Measurements from ENCODE around the gene THSD7B. TPM values are rescaled to one million over a fixed set of nuclear protein-coding genes. Genes with fewer than 3 reads are reported as not detected.

The THSD7B gene
- total RNA-seq, 1 donor from 2014 or later = 0.45 TPM

- ATAC-seq = no peak
- DNase-seq = no peak
- intact Hi-C loops (cut with micrococcal nuclease) = no loop called here
These were observed 621.7 kb downstream of the THSD7B start for GRCh38 chr2:137387044-137387443.

- DNase-seq (no peak), ATAC-seq (no peak)
- intact Hi-C loops (cut with micrococcal nuclease) = no loop called here
These were observed 640.2 kb downstream of the THSD7B start for GRCh38 chr2:137405496-137405895.

DNA sequence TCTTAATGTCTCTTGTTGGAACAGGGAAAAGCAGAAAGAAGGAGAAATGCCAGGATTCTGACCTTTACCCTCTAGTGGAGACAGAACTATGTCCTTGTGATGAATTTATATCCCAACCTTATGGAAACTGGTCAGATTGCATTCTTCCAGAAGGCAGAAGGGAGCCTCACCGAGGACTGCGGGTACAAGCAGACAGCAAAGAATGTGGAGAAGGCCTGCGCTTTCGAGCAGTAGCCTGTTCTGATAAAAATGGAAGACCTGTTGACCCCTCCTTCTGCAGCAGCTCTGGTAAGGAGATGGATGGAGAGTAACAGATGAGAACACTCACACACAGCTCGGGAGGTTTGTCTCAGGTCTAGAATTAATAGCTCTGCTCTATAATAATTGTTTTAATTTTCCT lies 646.2 kb downstream of the THSD7B start:
- intact Hi-C loops (cut with micrococcal nuclease) = no loop called here
- no peak for ATAC-seq
- DNase-seq = no peak

DNA sequence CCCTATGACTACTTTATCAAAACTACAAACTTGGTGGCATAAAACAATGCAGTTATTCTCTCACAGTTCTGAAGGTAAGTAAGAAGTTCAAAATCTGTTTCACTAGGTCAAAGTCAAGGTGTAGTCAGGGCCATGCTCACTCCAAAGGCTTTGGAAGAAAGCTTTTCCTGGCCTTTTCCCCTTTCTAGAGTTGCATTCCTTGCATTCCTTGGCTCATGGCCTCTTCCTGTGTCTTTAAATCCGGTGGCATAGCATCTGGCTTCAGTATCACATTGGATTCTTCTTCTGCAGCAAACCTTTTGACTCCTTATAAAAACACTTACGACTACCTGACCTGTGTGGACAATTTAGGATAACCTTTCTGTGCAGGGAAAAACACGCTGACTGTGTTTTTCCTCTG lies 655.4 kb downstream of the THSD7B start:
- DNase-seq (no peak), ATAC-seq (no peak)
- intact Hi-C loops (cut with micrococcal nuclease) = no loop called here

GRCh38 chr2:137435162-137435561 lies 669.8 kb downstream of the THSD7B start:
- intact Hi-C loops (cut with micrococcal nuclease) = no loop called here
- ATAC-seq (no peak), DNase-seq (no peak)

DNA sequence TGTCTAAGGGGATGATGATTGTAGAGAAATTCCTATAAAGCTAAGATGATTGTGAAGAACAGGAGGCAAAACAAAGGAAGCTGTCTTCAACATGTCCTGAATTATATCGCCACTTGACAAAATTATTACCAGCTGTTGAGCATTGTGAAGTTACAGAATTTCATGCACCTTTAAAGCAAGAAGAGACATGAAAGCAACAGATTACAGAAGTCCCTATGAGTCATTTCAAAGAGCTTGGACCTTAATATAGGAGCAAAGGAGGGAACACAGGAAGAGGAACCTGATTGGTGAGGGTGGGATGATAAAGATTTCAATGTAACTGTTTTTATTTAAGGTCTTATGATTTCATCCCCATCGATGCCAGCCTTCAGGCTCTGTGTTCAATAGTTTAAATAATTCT lies 672.0 kb downstream of the THSD7B start:
- DNase-seq = no peak
- intact Hi-C loops (cut with micrococcal nuclease) = no loop called here
- ATAC-seq = no peak

DNA sequence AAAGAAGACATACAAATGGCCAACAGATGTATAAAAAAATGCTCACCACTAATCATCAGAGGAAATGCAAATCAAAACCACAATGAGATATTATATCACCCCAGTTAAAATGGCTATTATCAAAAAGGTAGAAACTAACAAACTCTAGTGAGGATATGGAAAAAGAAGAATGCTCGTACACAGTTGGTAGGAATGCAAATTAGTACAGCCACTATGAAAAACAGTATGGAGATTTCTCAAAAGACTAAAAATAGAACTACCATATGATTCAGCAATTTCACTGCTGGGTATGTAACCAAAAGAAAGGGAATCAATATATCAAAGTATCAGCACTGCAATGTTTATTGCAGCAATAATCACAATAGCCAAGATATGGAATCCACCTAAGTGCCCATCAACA lies 679.6 kb downstream of the THSD7B start:
- intact Hi-C loops (cut with micrococcal nuclease) = no loop called here
- no peak for DNase-seq
- ATAC-seq = no peak

- intact Hi-C loops (cut with micrococcal nuclease) = no loop called here
- ATAC-seq = no peak
These were observed 684.1 kb downstream of the THSD7B start for GRCh38 chr2:137449454-137449853.

DNA sequence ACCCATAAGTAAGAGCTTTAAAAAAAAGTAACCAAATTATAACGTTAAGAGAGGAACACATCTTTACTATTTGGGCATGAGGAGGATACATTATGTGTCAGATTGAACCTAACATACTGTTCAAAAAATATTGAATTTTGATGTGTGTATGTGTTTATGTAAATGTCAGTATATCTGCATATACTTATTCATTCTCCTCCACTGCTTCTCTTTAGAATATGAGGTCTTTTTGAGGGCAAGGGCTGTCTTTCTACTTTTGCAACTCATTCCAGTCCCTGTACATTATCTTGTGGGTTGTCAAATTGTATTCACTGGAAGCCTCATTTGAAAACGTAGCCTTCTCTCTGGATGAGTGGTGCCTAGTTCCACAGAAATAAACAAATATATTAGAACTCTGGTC lies 689.5 kb downstream of the THSD7B start:
- intact Hi-C loops (cut with micrococcal nuclease) = no loop called here
- no peak for ATAC-seq
- no peak for DNase-seq

More at GRCh38 chr2:137449454-137449853, 684.1 kb downstream of the THSD7B start:
- DNase-seq = no peak

GRCh38 chr2:137467246-137467862 lies 702.0 kb downstream of the THSD7B start:
- intact Hi-C loops (cut with micrococcal nuclease) = no loop called here
- DNase-seq (no peak), ATAC-seq (no peak)

DNA sequence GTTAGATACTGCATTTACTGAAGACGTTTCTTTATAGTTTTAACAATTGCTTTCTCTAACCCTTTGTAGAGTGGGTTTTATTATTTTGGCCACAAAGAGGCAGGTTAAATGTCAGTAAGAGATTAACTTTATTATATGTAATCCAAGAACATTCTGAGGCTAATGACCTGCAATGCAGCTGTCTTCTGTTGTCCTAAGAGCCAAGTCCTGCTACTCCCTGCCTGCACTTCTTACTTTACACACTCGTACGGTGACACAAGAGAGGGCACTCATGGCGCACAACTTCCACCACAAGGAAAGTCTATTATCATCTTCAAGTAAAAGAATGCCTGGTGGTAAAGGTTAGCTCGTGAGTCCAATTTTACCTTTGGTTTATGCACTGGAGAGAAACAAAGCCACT lies 727.9 kb downstream of the THSD7B start:
- ATAC-seq (no peak), DNase-seq (no peak)
- intact Hi-C loops (cut with micrococcal nuclease) = no loop called here

- intact Hi-C loops (cut with micrococcal nuclease) = no loop called here
- ATAC-seq (no peak), DNase-seq (no peak)
These were observed 735.3 kb downstream of the THSD7B start for GRCh38 chr2:137500599-137500998.

DNA sequence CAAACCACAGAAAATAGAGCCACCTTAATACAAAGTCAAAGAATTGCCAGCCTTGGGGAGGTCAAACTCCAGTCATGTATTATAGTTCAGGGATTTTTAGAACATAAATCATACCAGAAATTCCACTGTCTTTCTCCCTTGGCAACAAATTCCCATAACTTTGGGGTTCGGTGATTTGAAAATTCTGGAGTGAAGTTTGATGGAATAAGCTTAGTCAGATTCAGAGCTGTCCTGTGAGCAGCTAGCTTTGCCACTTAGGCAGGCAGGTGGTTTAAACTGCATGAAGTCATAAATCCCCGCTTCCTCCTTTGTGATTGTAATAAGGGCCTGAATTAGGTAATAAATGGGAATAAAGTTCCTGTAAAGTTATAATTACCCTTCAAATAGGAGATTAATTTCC lies 741.9 kb downstream of the THSD7B start:
- ATAC-seq (no peak), DNase-seq (no peak)
- intact Hi-C loops (cut with micrococcal nuclease) = no loop called here

DNA sequence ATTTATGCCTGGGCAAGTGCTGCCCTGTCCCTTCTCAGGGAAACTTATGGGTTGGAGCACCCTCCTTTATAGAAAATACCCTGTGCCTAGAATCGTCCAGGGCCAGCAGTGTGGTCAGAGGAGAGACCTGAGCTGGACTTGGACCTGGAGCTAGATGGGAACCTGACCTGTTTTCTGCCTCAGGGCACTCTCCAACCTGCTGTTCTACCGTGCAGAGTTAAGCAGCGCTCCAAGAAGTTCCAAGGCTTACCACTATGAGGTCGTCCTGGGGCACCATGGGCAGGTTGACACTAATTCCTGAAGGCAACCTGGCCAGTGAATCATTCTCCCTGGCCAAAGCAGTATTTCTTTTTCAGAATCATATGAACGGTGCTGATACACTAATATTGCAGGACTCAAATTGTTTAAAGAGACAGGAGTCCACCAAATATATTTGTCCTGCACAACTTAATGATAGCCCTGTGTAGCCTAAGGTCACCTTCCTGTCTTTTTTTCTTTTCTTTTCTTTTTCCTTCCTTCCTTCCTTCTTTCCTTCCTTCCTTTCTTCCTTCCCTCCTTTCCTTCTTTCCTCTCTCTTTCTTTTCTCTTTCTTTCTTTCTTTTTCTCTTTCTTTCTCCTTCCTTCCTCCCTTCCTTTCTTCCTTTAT lies 743.5 kb downstream of the THSD7B start:
- intact Hi-C loops (cut with micrococcal nuclease) = no loop called here
- ATAC-seq (no peak), DNase-seq (no peak)

GRCh38 chr2:137511526-137511925 lies 746.2 kb downstream of the THSD7B start:
- intact Hi-C loops (cut with micrococcal nuclease) = no loop called here
- no peak for ATAC-seq
- no peak for DNase-seq

DNA sequence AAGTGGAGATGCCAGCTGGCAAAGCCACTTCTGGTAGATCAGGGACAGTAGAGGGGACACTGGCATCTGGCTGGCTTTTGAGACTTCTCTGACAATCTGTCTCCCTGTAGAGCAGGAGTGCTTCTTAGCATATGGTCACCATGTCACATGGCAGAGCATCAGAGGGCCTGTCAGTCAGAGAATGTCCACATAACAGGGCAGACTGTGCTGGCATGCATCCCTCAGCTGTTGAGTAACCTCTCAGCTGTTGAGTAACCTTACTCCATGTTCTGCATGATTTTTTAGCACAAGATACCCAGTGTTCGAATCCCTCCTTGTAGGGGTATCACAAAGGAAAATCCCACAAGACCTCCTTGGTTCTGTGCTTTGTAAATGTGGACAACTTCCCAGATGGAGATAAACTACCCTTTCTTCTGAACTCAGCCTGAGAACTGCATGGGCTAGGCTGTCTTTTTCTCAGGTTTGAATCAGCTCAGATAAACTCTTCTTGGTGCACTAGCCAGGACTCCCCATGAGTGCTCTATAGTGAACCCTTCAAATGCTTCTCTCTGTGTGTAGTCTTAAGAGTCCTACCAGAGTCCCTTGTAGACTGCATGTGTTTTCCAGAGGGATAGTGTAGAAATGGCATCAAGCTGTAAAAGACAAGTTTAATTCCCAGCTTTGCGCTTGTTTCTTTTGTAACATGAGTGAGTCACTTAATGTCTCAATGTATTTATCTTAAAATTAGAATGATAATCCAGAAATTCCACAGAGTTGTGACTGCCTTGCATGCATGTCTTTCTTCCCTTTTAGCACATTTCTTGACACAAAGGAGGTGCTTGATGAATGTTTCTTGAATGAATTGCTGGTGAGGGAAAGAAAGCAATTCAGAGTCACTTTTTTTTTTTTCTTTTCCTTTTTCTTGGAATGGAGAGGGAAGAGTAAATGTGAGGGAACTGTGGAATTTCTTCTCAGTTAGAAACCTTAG lies 756.6 kb downstream of the THSD7B start:
- DNase-seq (no peak), ATAC-seq (no peak)
- intact Hi-C loops (cut with micrococcal nuclease) = no loop called here

- intact Hi-C loops (cut with micrococcal nuclease) = no loop called here
- ATAC-seq (no peak), DNase-seq (no peak)
These were observed 757.3 kb downstream of the THSD7B start for GRCh38 chr2:137522620-137523011.

DNA sequence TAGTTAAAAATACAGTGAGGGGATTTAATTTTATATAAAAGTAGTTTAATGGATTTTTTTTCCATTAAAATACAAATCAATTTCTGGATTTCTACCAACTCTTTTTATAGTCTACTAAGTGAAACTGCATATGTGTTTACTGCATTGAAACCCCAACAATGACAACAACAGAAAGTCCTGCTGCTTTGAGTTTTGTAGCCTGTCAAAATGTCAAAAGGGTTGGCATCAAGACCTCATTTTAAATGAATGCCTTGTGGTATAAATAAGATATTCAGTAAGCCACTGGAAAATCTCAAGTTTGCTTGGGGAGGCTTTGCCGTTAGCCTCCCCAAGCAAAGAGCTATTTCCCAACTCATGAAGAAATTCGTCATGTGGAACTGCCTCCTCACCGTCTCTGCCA lies 758.6 kb downstream of the THSD7B start:
- no peak for DNase-seq
- ATAC-seq = no peak
- intact Hi-C loops (cut with micrococcal nuclease) = no loop called here

DNA sequence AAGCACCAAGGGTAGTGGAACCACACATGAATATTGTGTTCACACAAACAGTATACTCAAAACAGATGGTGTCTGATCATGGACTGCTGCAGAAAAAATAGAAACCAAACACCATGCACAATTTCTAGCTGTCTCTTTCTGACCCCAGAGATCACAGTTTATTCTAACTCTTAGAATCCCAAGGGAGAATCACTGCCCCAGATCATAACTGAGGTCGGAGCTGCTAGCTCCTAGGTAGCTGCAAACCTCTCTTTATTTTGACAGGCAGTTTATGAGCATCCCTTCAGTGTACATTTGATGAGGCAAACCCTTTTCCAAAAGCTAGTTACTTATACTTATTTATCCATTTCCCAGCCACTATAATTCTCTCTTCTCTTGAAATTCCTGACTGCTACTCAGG lies 759.8 kb downstream of the THSD7B start:
- ATAC-seq (no peak), DNase-seq (no peak)
- intact Hi-C loops (cut with micrococcal nuclease) = no loop called here

DNA sequence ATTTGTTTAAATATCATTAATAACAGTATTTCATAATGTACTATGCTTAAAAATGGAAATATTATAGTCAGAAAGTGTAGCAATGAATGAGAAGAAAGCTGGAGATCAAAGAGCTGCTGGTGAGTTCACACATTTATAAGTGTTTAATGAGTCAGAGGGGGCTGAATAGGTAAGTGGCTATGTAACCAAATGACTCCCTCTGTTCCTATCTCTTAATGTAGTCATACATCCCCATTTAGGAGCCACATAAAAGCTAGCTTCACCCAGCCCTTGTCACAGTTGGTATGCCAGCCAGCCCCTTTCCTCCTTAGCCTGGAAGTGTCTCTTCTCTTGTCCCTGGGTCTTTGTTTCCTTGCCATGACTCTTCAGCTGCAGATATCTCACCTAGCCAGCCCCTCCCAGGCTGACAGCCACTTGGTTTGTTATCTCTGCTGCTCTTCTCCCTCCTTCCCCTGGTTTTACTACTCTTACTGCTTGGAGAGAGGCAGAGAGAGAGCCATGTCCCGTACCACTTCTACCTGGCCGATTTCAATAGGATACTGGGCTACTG lies 760.4 kb downstream of the THSD7B start:
- intact Hi-C loops (cut with micrococcal nuclease) = no loop called here
- no peak for DNase-seq
- ATAC-seq = no peak
